HepG2 (cell line): ENCODE data around the gene UCMA. TPM values are rescaled to one million over a fixed set of nuclear protein-coding genes. Genes with fewer than 3 reads are reported as not detected.

Source experiments
- ATAC-seq: fragments of 200-7000 bp; cut with Tn5 transposase; 3 replicates; pipeline ENCODE4 v1.9.1; 2020; ENCODE audit warnings: mild to moderate bottlenecking, moderate library complexity
- BruUV-seq: library from RNA; stranded (reverse); fragments of 400-500 nt; replicated peaks from 2 replicates; lab custom pipeline; 2021; lab: Mats Ljungman, UMichigan
- CTCF ChIA-PET: fragments of 300-600 bp; formaldehyde crosslinking; extraction: SDS; loops from one replicate; lab custom pipeline; 2021; ENCODE audit warnings: low total read pairs, inconsistent platforms, low intra/inter-chr PET ratio; lab: Yijun Ruan, JAX
- POLR2A ChIA-PET: fragments of 350-600 bp; sonication (Branson Sonifier 250); formaldehyde crosslinking; loops from one replicate; lab custom pipeline; 2020; ENCODE audit warnings: antibody characterized with exemption, inconsistent platforms; lab: Yijun Ruan, JAX
- DNase-seq: peaks from one replicate; pipeline ENCODE4 v3.0.0-alpha.2; 2015; ENCODE audit warnings: low spot score
- FAIRE-seq: peaks from 3 replicates; lab custom pipeline; 2011; peaks lifted over from hg19 to GRCh38; lab: Jason Lieb, UNC
- H2AFZ ChIP-seq: one replicate; pipeline ENCODE4 v1.6.1; 2011; ENCODE audit warnings: low read length, inconsistent platforms
- H3K27ac ChIP-seq: fragments of 300-600 bp; 3 replicates; pipeline ENCODE4 v1.8.0; 2011; ENCODE audit warnings: mixed run types, mild to moderate bottlenecking, mixed read lengths, low read length, inconsistent platforms; ENCODE audit not compliant: insufficient read depth; ENCODE audit errors: extremely low read length
- H3K27me3 ChIP-seq, 2 experiments: fragments of 200-600 bp in 1 of 2; 2 replicates in 1 of 2; 3 replicates in 1 of 2; pipeline versions ENCODE4 v1.6.0 to v1.8.0; 2011; ENCODE audit warnings: low read length in 2 of 2, mild to moderate bottlenecking in 2 of 2, moderate library complexity in 2 of 2, inconsistent platforms in 1 of 2; ENCODE audit not compliant: insufficient read depth in 2 of 2, control insufficient read depth in 1 of 2
- H3K36me3 ChIP-seq, 2 experiments: fragments of 200-600 bp in 1 of 2; replicated peaks in 1 of 2; 2 replicates in 1 of 2; 3 replicates in 1 of 2; pipeline versions ENCODE4 v1.5.1 to v1.8.0; 2011; ENCODE audit warnings: low read length in 2 of 2, inconsistent platforms in 1 of 2; ENCODE audit not compliant: insufficient read depth in 2 of 2, control insufficient read depth in 1 of 2
- H3K4me1 ChIP-seq: 2 replicates; pipeline ENCODE4 v1.5.1; 2012; ENCODE audit warnings: low read length, inconsistent platforms; ENCODE audit not compliant: insufficient read depth
- H3K4me2 ChIP-seq: 2 replicates; pipeline ENCODE4 v1.6.0; 2011; ENCODE audit warnings: low read depth, low read length, inconsistent platforms
- H3K4me3 ChIP-seq, 3 experiments: fragments of 200-600 bp in 1 of 3; sonication (generic), shearing (Covaris generic) in 1 of 3; replicated peaks in 1 of 3; 2 replicates each; pipeline ENCODE4 v1.5.1; 2011 to 2016; ENCODE audit warnings: low read length in 3 of 3, inconsistent platforms in 2 of 3, low read depth in 2 of 3, mild to moderate bottlenecking in 2 of 3, control low read depth in 1 of 3, mixed read lengths in 1 of 3; ENCODE audit not compliant: insufficient read depth in 1 of 3
- H3K79me2 ChIP-seq: one replicate; pipeline ENCODE4 v1.6.1; 2011; ENCODE audit warnings: low read length, inconsistent platforms; ENCODE audit not compliant: insufficient read depth
- H3K9ac ChIP-seq: 2 replicates; pipeline ENCODE4 v1.6.0; 2011; ENCODE audit warnings: mild to moderate bottlenecking, low read depth, low read length, inconsistent platforms; ENCODE audit not compliant: insufficient read depth
- H3K9me3 ChIP-seq: 2 replicates; pipeline ENCODE4 v1.5.1; 2012; ENCODE audit warnings: mild to moderate bottlenecking, low read length
- H4K20me1 ChIP-seq: 2 replicates; pipeline ENCODE4 v1.6.0; 2011; ENCODE audit warnings: inconsistent platforms, mild to moderate bottlenecking, low read length, moderate library complexity; ENCODE audit not compliant: insufficient read depth
- HDAC1 ChIP-seq: sonication (generic); formaldehyde crosslinking; IDR thresholded peaks from 2 replicates; pipeline ENCODE4 v1.5.1; 2020; ENCODE audit warnings: mild to moderate bottlenecking, missing genetic modification reagents
- HMG20A ChIP-seq: IDR thresholded peaks from 2 replicates; pipeline ENCODE4 v1.6.1; 2016; ENCODE audit warnings: borderline replicate concordance
- HMGA1 ChIP-seq: sonication (generic); formaldehyde crosslinking; conservative IDR thresholded peaks from 2 replicates; pipeline ENCODE4 v1.4.0; 2020; ENCODE audit warnings: missing genetic modification reagents
- MAF1 ChIP-seq: sonication (generic); formaldehyde crosslinking; IDR thresholded peaks from 2 replicates; pipeline ENCODE4 v1.5.0; 2020; ENCODE audit warnings: missing genetic modification reagents, borderline replicate concordance
- MEF2D ChIP-seq: sonication (generic); formaldehyde crosslinking; IDR thresholded peaks from 2 replicates; pipeline ENCODE4 v1.5.1; 2020; ENCODE audit warnings: mild to moderate bottlenecking, missing genetic modification reagents
- NFATC3 ChIP-seq: sonication (generic); formaldehyde crosslinking; IDR thresholded peaks from 2 replicates; pipeline ENCODE4 v1.5.1; 2020; ENCODE audit warnings: mild to moderate bottlenecking, missing genetic modification reagents
- NFE2L1 ChIP-seq: sonication (generic); formaldehyde crosslinking; IDR thresholded peaks from 2 replicates; pipeline ENCODE4 v1.4.0; 2020; ENCODE audit warnings: missing genetic modification reagents, mild to moderate bottlenecking, borderline replicate concordance
- ZBTB21 ChIP-seq: sonication (generic); formaldehyde crosslinking; IDR thresholded peaks from 2 replicates; pipeline ENCODE4 v1.4.0; 2020; ENCODE audit warnings: missing genetic modification reagents
- ZNF136 ChIP-seq: sonication (generic); formaldehyde crosslinking; IDR thresholded peaks from 2 replicates; pipeline ENCODE4 v1.8.1; 2022; ENCODE audit warnings: low read depth, mild to moderate bottlenecking, moderate library complexity, missing genetic modification reagents
- ZNF251 ChIP-seq: sonication (generic); formaldehyde crosslinking; IDR thresholded peaks from 2 replicates; pipeline ENCODE4 v1.9.0; 2021; ENCODE audit warnings: mild to moderate bottlenecking, missing genetic modification reagents
- ZNF354B ChIP-seq: sonication (generic); formaldehyde crosslinking; IDR thresholded peaks from 2 replicates; pipeline ENCODE4 v1.8.0; 2022; ENCODE audit warnings: mild to moderate bottlenecking, missing genetic modification reagents
- ZNF446 ChIP-seq: sonication (generic); formaldehyde crosslinking; IDR thresholded peaks from 2 replicates; pipeline ENCODE4 v1.5.0; 2020; ENCODE audit warnings: mild to moderate bottlenecking, missing genetic modification reagents
- ZNF512 ChIP-seq: sonication (generic); formaldehyde crosslinking; IDR thresholded peaks from 2 replicates; pipeline ENCODE4 v1.4.0; 2020; ENCODE audit warnings: mild to moderate bottlenecking, missing genetic modification reagents
- ZNF777 ChIP-seq: sonication (generic); formaldehyde crosslinking; IDR thresholded peaks from 2 replicates; pipeline ENCODE4 v1.4.0; 2020; ENCODE audit warnings: missing genetic modification reagents
- WGBS: methylation state at CpG from one replicate; pipeline ENCODE4 v1.1.6; 2017; ENCODE audit warnings: low lambda C conversion rate; 5-methylcytosine and 5-hydroxymethylcytosine counted together
- in situ Hi-C: cut with HindIII; loops from 2 replicates; pipeline ENCODE4 v1.10.0; 2017; ENCODE audit warnings: low pct_unique_long_range_greater_than_20kb; ENCODE audit not compliant: extremely low pct_ligation_motif_present
- intact Hi-C: fragments of 100-400 bp; cut with micrococcal nuclease; formaldehyde crosslinking; loops from one replicate; pipeline ENCODE4 v1.10.0; 2022; ENCODE audit not compliant: unreplicated experiment
- polyA plus RNA-seq, 8 experiments: library from polyadenylated mRNA; depleted of rRNA in 3 of 8; stranded (reverse) in 7 of 8; unstranded in 1 of 8; fragments of >200 nt; fragmentation: Illumina TruSeq in 4 of 8; extraction: Trizol in 4 of 8; gene quantifications; 2 replicates each; pipeline versions ENCODE4 v1.2.1 to v1.2.3, GENCODE V29; 2011 to 2016; ENCODE audit warnings: low read depth in 4 of 8, missing spikeins in 1 of 8, mixed read lengths in 1 of 8; ENCODE audit not compliant: insufficient read depth in 1 of 8
- total RNA-seq, 5 experiments: library from RNA; depleted of rRNA; stranded (reverse); fragments of >200 nt; fragmentation: Illumina TruSeq; extraction: Trizol; gene quantifications; 2 replicates each; pipeline ENCODE4 v1.2.3, GENCODE V29; 2016; ENCODE audit warnings: low read depth in 1 of 5
- TF ChIP-seq, protein P1 (sequence below): sonication (generic); formaldehyde crosslinking; IDR thresholded peaks from 2 replicates; pipeline ENCODE4 v1.5.1; 2020; ENCODE audit warnings: mild to moderate bottlenecking, missing genetic modification reagents
- TF ChIP-seq, protein P2 (sequence below): IDR thresholded peaks from 2 replicates; pipeline ENCODE4 v1.4.0; 2020; ENCODE audit warnings: mild to moderate bottlenecking, missing genetic modification reagents
- TF ChIP-seq, protein P3 (sequence below): sonication (generic); formaldehyde crosslinking; IDR thresholded peaks from 2 replicates; pipeline ENCODE4 v1.5.1; 2020; ENCODE audit warnings: missing genetic modification reagents, mild to moderate bottlenecking, borderline replicate concordance

UCMA gene
- total and polyA plus RNA-seq, 2 of the 13 experiments (the other 11 are each of a cell fraction or from before 2014, with no cell fraction given) = not detected

DNA sequence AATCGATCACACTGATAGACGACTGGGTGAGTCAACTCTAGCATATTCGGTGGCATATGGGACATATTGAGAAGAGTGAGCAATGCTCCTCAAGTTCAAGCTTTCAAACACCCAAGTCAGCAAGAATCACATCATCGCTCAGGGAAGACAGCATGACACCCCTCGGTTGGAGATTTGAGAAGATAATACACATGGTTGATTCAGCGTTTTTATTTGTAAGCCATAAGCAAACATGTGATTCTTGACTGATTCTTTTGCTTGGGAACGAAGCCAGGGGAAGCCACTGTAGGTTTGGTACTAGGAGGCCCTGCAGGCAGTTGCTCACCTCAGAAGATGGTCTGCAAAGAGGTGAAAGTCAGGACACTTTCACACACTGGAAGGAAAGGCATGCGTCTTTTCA is 12.6 kb downstream of the UCMA start:
- Histone ChIP-seq H3K79me2 (no peaks in the 10 kb centered on the region), H3K4me1 (peaks cover 17% of the 10 kb centered on the region; the same call in 1 of the 2 replicates), H3K9ac (no peak overlapping the region), H3K36me3 (no peaks in the 10 kb centered on the region), H3K27me3 (no peaks in the 10 kb centered on the region), H3K4me3 (no peak overlapping the region), H3K27ac (no peak overlapping the region), H3K9me3 (no peaks in the 10 kb centered on the region), H3K4me2 (no peak overlapping the region), H4K20me1 (no peaks in the 10 kb centered on the region), H2AFZ (no peak overlapping the region)
- intact Hi-C loops = loop anchor here (10.0 kb wide), 1 partner anchor 53 kb away; no protein-coding TSS in a partner anchor
- ChIA-PET POLR2A (no interaction called here), CTCF (interaction anchor here (3.2 kb wide), 1 partner anchor 81 kb away, joined by 9 read pairs; no protein-coding TSS in a partner anchor)
- in situ Hi-C loops = no loop called here
- WGBS = 84% methylated on average over 8 of the region's 8 CpGs
- FAIRE-seq (no peak), DNase-seq (no peak), ATAC-seq (no peak; the same call in 2 of the 3 replicates)
- no TSS peak for BruUV-seq
- TF ChIP-seq HDAC1 (CRISPR knock-in tag) (no peak), MAF1 (CRISPR knock-in tag) (no peak), ZNF354B (CRISPR knock-in tag) (no peak), HMGA1 (CRISPR knock-in tag) (no peak), NFATC3 (CRISPR knock-in tag) (no peak), ZNF777 (no peak), MEF2D (CRISPR knock-in tag) (no peak), NFE2L1 (CRISPR knock-in tag) (no peak), ZNF251 (CRISPR knock-in tag) (no peak), ZNF136 (no peak), ZNF446 (CRISPR knock-in tag) (no peak), ZBTB21 (CRISPR knock-in tag) (no peak), HMG20A (CRISPR knock-in tag) (no peak), ZNF512 (no peak)
- TF ChIP-seq, protein P1, sequence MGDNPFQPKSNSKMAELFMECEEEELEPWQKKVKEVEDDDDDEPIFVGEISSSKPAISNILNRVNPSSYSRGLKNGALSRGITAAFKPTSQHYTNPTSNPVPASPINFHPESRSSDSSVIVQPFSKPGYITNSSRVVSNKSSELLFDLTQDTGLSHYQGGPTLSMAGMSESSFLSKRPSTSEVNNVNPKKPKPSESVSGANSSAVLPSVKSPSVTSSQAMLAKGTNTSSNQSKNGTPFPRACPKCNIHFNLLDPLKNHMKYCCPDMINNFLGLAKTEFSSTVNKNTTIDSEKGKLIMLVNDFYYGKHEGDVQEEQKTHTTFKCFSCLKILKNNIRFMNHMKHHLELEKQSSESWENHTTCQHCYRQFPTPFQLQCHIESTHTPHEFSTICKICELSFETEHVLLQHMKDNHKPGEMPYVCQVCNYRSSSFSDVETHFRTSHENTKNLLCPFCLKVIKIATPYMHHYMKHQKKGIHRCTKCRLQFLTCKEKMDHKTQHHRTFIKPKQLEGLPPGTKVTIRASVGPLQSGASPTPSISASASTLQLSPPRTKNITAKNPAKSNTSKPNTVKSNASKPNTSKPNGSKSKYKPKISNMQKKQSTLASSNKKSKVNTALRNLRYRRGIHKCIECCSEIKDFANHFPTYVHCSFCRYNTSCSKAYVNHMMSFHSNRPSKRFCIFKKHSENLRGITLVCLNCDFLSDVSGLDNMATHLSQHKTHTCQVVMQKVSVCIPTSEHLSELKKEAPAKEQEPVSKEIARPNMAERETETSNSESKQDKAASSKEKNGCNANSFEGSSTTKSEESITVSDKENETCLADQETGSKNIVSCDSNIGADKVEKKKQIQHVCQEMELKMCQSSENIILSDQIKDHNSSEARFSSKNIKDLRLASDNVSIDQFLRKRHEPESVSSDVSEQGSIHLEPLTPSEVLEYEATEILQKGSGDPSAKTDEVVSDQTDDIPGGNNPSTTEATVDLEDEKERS = no peak
- TF ChIP-seq, protein P2, sequence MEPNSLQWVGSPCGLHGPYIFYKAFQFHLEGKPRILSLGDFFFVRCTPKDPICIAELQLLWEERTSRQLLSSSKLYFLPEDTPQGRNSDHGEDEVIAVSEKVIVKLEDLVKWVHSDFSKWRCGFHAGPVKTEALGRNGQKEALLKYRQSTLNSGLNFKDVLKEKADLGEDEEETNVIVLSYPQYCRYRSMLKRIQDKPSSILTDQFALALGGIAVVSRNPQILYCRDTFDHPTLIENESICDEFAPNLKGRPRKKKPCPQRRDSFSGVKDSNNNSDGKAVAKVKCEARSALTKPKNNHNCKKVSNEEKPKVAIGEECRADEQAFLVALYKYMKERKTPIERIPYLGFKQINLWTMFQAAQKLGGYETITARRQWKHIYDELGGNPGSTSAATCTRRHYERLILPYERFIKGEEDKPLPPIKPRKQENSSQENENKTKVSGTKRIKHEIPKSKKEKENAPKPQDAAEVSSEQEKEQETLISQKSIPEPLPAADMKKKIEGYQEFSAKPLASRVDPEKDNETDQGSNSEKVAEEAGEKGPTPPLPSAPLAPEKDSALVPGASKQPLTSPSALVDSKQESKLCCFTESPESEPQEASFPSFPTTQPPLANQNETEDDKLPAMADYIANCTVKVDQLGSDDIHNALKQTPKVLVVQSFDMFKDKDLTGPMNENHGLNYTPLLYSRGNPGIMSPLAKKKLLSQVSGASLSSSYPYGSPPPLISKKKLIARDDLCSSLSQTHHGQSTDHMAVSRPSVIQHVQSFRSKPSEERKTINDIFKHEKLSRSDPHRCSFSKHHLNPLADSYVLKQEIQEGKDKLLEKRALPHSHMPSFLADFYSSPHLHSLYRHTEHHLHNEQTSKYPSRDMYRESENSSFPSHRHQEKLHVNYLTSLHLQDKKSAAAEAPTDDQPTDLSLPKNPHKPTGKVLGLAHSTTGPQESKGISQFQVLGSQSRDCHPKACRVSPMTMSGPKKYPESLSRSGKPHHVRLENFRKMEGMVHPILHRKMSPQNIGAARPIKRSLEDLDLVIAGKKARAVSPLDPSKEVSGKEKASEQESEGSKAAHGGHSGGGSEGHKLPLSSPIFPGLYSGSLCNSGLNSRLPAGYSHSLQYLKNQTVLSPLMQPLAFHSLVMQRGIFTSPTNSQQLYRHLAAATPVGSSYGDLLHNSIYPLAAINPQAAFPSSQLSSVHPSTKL (CRISPR knock-in tag) = no peak
- TF ChIP-seq, protein P3, sequence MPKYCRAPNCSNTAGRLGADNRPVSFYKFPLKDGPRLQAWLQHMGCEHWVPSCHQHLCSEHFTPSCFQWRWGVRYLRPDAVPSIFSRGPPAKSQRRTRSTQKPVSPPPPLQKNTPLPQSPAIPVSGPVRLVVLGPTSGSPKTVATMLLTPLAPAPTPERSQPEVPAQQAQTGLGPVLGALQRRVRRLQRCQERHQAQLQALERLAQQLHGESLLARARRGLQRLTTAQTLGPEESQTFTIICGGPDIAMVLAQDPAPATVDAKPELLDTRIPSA (CRISPR knock-in tag) = no peak
